HG03175 (cell line): Measurements from ENCODE around the gene TMCC3.
"Not testable (repeated sequence)": the region's sequence is repeated elsewhere in the genome, so short reads cannot be mapped to it uniquely, and the experiment has no call there.

Experiments used
- ATAC-seq: cut with Tn5 transposase; IDR thresholded peaks from one replicate; pipeline ENCODE4 v1.9.1; 2021; ENCODE audit warnings: mild to moderate bottlenecking, moderate library complexity; ENCODE audit not compliant: unreplicated experiment

The TMCC3 gene

DNA sequence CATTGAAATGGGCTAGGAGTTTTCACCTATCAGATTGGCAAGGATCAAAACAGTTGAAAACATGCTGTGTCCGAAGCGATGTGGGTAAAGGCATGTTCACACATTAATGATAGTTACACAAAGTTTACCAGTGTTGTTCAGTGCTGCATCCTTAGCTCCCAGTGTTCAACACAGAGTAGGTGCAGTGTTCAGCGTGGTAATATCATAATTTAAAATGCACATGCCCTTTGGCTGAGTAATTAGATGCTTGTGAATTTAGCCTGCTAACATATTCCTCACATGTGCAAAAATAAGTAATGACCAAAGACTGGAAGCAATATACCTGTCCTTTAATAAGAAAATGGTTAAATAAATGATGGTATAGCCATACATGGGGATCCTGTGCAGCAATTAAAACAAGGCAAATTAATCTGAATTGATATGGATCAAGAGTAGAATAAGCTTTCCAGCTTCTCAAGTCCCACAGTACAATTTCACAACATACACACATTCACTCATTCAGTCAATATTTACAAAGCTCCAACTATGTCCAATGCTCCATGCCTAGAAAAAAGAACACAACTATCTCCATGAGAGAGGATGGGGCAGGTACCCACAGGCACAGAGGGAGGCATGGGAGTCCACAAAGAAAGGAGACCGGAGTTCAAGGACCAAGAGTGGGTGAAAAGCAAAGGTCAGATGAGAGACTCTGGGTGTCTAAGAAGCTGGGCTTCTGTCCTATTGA lies 12.8 kb downstream of the TMCC3 start:
- ATAC-seq = no peak

GRCh38 chr12:94636462-94637085 lies 13.8 kb downstream of the TMCC3 start:
- no peak for ATAC-seq

- no peak for ATAC-seq
These were observed 15.6 kb downstream of the TMCC3 start for GRCh38 chr12:94634717-94635116.

GRCh38 chr12:94633401-94633800 lies 17.0 kb downstream of the TMCC3 start:
- no peak for ATAC-seq

DNA sequence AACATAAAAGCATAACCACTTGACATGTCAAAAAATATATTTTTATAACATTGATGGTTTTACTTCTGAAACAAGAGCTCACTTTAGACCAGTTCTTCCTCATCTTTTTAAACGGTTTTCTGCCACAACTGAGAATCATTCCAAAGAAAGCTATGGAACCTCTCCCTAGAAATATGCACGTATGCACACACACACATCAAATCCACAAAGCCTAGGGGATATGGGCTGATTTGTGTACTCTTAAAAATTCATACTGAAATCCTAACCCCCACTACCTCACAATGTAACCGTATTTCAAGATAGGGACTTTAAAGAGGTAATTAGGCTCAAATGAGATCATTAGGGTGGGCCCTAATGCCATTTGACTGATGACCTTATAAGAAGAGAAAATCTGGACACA lies 19.3 kb downstream of the TMCC3 start:
- no peak for ATAC-seq

DNA sequence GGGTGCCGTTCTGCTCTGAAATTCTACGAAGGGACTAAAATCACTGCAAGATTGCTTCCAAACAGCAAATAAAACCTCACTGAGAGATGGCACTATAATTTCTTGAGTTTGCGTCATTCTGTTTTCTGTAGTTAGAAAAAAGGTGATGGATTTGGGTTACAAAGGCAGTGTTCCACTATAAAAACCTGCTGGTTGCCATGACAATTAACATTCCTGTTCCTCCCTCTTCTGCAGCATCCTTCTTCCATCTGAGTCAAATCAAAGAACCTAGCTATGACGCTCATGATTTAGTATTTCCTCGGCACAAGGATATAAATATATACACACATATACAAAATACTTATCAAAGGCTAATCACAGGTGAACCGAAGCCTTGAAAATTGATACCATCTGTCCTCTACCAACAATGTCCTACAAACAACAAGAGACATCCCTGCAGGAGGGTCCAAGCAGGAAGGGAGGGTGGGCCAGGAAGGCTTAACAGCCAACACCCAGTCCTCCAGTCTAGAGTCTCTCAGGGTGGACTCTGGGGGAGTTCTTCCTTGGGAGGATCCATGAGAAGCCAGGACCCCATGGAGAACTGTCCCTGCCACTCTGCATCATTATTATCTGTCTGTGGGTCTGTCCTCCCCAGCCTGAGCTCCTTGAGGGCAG lies 21.4 kb downstream of the TMCC3 start:
- no peak for ATAC-seq

DNA sequence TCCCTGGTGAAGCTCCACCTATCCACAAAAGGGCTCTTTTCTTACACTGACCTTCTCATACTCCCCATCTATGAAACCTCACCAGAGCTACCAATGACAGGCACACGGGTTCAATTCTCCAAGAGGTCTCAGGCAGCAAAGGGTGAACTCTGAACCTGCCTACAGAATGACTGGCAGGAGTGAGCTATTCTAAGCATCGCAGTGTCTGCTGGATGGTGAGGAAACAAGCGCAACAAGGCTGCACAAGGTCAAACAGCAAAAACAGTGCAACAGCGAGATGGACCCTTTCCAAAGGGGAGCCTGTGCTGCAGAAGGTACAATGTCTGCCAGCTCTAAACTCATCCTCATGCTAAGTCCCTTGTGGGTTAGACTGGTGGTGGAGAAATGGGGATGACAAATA lies 22.0 kb downstream of the TMCC3 start:
- no peak for ATAC-seq

DNA sequence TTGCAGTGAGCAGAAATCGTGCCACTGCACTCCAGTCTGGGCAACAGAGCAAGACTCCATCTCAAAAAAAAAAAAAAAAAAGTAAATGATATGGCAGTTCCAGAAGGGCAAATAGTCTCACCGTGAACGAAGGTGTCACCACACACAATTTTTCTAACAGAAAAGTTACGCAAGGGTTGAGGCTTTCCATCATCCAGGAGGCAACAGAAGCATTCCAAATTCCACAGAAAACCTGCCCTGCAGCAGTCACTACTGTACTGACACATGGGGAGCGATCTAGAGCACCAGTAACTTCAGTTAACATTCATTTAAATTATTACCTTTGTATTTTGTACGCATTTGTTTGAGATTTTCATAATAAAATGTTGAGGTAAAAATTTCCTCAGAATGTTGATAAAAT lies 24.8 kb downstream of the TMCC3 start:
- no peak for ATAC-seq

- ATAC-seq = no peak
These were observed 27.0 kb downstream of the TMCC3 start for GRCh38 chr12:94623161-94623920.

GRCh38 chr12:94622475-94622874 lies 27.9 kb downstream of the TMCC3 start:
- no peak for ATAC-seq

DNA sequence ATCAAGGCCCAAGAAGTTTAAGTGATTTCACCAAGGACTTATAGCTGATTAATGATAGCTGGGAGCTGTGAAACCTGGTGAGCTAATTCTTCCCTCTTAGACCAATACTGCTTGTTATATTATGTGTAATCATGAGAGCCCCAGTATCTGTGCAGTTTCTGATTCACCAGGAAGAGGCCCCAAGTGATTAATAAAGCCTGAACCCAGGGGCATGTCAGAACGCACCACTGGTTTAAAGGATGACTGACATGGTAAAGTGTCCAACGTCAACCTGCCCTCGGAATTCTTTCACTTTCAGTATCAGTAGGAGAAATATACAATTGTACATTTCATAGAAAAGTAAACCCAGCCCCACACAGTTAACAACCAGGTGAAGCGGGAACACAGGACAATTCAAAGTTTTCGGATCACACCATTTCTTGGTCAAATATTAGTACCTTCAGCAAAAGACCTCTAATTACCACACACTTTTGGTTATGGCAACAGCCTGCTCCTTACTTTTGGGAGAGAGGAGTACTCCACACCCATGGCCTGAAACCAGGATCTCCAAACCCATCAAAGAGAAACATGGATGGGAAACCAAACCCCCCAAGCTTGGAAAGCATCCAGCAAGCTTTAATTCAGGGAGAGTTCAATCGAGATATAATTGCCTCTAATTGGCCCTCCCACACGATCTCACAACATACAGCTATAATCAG lies 28.5 kb downstream of the TMCC3 start:
- peak; percentile 97 for ATAC-seq

GRCh38 chr12:94620621-94621020 lies 29.7 kb downstream of the TMCC3 start:
- ATAC-seq = no peak

DNA sequence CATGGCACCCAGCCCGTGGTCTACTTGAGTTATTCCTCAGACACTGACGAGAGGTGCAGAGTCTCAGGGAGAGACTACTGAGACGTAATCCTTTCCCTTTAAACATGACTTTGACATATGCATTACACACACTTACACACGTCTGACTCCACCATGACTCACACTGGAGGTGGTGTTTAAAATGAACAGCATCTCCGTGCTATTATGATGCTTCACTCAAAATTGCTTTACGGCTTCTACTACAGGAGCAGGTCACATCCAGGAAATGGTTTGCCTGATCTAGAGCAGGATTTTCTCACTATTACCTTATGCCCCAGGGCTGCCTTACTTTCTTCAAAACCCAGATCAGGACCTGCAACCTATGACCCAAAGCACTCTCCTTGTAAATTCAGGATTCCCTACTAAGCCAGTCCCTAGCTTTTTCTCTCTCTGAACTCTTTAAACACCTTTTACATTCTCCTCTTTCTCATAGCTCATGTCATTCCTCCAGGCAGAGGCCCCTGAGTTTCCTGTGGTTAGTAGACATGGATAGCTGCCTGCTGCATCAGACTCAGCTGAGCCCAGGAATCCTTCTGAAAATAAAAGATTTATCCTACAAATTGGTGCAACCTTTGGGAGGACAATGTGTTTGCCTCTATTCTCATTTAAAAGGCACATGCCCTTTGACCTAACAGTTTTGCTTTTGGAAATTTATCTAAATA lies 31.2 kb downstream of the TMCC3 start:
- no peak for ATAC-seq

- no peak for ATAC-seq
These were observed 33.3 kb downstream of the TMCC3 start for GRCh38 chr12:94617101-94617500.

GRCh38 chr12:94616203-94616729 lies 34.1 kb downstream of the TMCC3 start:
- ATAC-seq = no peak

DNA sequence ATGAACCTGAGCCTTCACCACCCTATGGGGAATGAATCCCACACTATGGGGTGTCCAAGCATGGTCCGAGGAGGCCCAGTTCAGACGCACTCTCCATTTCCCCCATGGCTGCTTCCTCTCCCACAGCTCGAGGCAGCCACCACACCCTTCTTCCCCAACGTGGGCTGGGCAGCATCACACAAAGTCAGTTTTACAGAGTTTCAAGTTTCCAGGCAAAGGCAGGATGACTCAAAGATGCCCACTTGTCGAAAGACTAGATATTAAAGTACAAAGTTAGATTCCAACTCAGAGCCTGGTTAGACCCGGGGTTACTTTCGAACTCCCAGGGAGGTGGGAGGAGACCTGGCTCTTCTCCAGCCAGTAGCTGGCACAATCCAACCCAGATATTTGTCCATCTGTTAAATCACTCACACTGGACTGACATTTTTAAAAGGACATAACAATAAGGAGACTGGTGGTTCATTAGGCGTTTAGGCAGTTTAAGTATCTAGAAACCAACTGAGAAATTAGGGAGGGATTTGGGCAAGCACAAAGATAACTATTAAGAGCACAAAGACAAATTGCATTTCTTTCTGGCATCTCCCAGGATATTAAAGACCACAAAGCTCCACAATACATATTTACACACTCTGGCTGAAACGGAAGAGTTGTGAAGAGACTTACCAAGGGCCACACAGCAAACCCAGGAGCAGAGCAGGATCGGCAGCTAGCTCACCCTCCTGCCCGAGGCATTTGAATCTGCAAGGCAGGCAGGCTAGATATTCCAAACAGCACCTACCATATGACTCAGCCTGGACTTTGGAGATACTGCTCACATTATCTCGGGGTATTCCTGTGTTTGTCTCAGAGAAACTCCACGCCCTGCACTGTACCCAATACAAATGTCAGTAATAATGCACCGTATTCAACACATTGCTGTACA lies 34.8 kb downstream of the TMCC3 start:
- no peak for ATAC-seq

DNA sequence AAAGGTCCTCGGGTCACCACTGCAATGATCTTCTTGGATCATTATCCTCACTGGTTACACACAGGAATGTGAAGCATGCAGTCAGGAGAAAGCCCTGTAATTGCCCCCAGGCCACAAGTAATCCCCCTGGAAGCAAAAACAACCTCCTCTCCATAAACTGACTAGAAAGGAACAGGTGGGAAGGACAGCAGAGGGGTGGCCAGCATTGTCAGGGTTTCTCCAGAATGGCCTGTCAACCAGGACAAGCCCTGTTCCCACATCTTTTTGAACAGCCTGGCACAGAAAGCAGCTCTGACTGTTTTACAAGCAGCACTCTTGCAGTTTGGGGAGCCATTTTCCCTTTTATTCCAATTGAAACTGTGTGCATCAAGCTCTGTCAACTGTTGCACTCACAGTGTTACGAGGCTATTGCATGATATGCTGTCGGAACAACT lies 36.1 kb downstream of the TMCC3 start:
- ATAC-seq = no peak

- no peak for ATAC-seq
These were observed 40.4 kb downstream of the TMCC3 start for GRCh38 chr12:94609917-94610443.

DNA sequence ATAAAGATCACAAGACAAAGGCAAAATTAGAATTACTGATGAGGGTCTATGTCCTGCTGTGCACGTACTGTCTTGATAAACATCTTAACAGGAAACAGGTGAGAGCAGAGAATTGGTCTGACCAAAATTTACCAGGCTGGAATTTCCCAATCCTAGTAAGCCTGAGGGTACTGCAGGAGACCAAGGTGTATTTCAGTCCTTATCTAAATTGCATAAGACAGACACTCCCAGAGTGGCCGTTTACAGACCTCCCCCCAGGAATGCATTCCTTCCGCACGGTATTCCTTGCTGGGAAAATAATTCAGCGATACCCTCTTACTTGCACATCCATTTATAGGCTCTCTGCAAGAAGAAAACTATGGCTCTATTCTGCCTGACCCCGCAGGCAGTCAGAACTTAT lies 43.5 kb downstream of the TMCC3 start:
- ATAC-seq = not testable (repeated sequence)
